HG02852 (cell line): ENCODE measurements around the gene SLC52A1.
A peak's percentile ranks its signal among the peaks of the same experiment; 100 is the strongest.
"Not testable (repeated sequence)": the region's sequence is repeated elsewhere in the genome, so short reads cannot be mapped to it uniquely, and the experiment has no call there.

ENCODE experiments used
- ATAC-seq: cut with Tn5 transposase; IDR thresholded peaks from one replicate; pipeline ENCODE4 v1.9.1; 2021; ENCODE audit warnings: mild to moderate bottlenecking, moderate library complexity; ENCODE audit not compliant: unreplicated experiment

The SLC52A1 gene

GRCh38 chr17:5035315-5035714 is at the start of gene SLC52A1:
SLC52A1 (minus strand) TSS chr17:5035426; CDS start chr17:5034606, 820 bp downstream.
- no peak for ATAC-seq

- no peak for ATAC-seq
Observed at GRCh38 chr17:5080591-5080990, 45.4 kb upstream of the SLC52A1 start.

DNA sequence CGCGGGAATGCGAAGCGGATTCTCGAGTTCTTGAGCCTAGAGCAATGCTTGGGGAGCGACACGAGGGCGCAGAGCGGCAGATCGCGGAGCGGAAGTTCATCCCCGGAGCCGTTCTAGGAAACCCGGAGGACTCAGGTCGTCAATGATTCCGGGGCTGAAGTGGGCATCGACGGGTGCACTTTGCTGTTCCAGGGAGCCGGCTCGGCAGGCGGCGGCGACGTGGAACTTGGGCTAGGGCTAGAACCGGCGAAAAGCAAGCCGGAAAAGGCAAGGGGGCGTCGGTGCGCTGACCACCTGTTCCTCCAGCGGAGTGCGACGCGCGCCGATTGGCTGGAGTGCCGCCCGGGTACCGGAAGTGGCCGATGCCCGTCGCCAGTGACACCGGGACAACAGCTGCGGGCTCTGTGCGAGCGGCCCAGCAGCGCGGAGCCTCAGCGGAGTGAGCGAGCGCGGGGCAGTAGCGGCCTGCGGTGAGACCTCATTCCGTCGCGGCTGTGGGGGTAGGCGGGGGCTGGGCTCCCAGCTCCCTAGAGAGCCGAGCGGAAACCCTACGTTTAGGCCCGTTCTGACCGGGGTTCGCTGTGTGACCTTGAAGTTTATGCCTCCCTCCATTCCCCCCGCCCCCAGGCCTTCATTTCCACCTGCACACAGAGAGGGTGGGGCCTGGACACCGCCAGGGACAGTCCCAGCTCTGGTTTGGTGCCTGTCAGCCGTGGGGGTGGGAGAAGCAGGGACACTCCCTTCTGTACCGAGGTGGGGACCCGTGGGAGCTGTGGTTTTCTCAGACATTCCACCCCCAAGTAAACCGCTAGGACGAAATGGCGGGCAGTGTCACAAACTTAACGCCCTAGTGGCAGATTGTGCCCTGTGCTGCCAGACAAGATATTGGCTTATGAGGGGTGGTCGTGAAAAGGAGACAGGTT is 43.1 kb upstream of the SLC52A1 start, which contains the start of gene ZFP3:
ZFP3 (plus strand) TSS at position 362 of the 923 bp plus-strand sequence. CDS start 13,038 bp downstream, outside the sequence.
- peak; percentile 87 for ATAC-seq

DNA sequence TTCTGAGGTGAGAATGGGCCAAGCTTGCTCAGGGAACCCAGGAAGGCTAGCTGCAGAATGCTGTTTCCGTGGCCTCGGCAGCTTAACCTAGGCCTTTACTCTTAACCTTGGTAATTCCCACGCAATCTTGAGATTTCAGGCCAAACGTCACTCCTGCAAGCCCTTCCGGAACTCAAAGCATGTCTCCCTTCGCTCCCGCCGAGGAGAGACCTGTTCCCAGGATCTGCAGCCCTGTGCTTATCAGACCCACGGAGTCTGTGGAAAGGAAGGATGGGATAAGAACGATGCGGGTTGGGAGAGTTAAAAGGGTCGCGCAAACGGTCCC is 42.5 kb upstream of the SLC52A1 start:
- no peak for ATAC-seq

DNA sequence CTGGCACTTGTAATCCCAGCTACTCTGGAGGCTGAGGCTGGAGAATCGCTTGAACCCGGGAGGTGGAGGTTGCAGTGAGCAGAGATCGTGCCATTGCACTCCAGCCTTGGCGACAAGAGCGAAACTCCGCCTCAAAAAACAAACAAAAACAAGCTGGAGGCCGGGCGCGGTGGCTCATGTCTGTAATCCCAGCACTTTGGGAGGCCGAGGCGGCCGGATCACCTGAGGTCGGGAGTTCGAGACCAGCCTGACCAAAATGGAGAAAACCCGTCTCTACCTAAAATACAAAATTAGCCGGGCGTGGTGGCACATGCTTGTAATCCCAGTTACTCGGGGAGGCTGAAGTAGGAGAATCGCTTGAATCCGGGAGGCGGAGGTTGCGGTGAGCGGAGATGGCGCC is 42.0 kb upstream of the SLC52A1 start:
- not testable (repeated sequence) for ATAC-seq

- ATAC-seq, result not testable (repeated sequence)
Observed at GRCh38 chr17:5075472-5075871, 40.2 kb upstream of the SLC52A1 start.

GRCh38 chr17:5069724-5070123 is 34.5 kb upstream of the SLC52A1 start:
- ATAC-seq, result no peak

DNA sequence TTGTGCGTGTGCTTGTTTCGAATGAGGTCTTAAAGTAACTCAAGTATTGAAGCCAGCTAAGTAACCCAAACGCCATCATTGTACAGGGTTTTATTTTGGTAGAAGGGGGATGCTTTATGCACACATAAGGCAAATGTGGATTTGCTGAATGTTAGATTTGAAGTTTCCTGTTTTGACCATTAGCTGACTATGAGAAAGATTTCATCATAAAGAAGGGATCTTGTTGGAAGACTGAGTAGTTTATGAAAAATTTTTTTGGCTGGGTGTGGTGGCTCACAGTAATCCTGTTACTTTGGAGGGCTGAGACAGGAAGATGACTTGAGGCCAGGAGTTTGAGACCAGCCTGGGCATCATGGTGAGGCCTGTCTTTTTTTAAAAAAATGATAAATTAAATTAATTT is 33.0 kb upstream of the SLC52A1 start:
- ATAC-seq, result no peak

DNA sequence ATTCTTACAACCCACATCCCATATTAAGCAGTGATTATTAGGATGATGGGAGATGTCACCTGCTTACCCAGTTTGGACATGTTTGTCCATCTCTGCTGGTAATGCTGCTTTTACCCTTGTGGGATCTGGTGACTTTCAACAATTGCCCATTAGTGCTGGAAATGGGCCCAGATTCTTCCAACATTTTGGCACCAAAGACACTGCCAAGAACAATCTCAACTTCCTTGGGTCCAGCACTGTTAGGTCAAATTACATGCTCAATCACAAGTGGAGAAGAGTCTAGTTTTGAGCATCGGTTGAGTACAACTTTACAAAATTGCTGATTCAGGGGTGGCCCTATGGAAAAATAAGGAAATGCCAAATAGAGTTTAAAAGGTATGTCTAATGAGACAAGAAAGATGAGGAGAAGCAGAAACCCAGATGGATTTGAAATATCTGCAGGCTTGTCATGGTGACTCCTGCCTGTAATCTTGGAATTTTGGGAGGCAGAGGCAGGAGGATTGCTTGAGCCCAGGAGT is 30.1 kb upstream of the SLC52A1 start:
- ATAC-seq, result no peak

GRCh38 chr17:5055543-5055942 is 20.3 kb upstream of the SLC52A1 start:
- no peak for ATAC-seq

GRCh38 chr17:5050278-5050677 is 15.1 kb upstream of the SLC52A1 start:
- ATAC-seq, result no peak

DNA sequence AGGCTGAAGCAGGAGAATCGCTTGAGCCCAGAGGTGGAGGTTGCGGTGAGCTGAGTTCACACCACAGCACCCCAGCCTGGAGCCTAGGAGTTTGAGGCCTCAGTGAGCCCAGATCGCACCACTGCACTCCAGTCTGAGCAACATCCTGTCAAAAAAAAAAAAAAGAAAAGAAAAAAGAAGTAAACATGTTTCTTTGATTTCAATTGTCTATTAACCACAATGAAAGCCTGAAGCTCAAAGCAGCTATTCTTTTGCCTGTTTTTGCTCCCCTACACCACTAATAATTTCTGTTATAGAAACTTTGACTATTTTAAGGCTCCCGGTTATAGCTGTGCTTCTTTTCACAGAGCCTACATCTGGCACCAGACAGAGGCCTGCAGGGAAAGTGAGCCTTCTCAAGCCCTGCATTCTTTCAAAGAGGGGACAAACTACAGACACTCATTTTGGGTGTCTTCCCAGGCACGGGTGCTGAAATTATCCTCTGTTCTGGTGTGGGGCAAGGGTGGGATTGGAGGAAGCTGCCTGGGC is 14.2 kb upstream of the SLC52A1 start:
- no peak for ATAC-seq

- ATAC-seq, result no peak
Observed at GRCh38 chr17:5047446-5047845, 12.2 kb upstream of the SLC52A1 start.

- ATAC-seq, result no peak
Observed at GRCh38 chr17:5045496-5045895, 10.3 kb upstream of the SLC52A1 start.

DNA sequence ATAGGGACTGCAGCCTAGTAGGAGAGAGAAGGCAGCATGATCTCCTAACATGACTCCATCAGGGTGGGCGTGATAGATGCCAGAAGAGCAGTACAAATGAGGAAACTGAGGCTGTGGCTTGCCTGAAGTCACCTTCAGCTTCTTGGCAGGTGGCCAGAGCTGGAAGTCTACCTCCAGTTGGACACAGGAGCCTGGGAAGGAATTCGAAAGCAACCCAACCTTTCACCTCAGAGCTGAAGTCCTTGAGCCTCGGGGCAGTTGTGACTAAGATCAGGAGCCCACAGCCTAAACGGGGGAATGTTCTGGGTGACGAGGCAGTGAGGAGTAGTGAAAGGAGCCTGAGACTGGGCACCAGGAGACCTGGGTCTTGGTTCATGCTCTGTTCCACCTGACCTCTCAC is 9.4 kb upstream of the SLC52A1 start:
- ATAC-seq, result no peak

DNA sequence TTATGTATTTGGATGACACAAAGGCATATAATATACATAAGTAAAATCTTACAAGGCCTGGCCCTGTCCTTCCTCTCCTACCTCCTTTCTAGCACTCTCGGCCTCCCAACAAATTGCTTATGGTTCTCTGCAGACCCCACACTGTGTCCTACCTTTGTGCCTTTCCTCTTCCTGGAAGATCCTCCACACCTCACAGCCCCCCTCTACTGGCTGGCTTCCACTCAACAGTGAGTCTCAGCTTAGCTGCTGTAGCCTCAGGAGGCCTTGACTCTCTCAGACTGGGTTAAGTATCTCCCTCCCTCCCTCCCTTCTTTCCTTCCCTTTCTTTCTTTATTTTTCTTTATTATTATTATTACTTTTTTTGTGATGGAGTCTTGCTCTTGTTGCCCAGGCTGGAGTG is 8.3 kb upstream of the SLC52A1 start:
- ATAC-seq, result no peak

DNA sequence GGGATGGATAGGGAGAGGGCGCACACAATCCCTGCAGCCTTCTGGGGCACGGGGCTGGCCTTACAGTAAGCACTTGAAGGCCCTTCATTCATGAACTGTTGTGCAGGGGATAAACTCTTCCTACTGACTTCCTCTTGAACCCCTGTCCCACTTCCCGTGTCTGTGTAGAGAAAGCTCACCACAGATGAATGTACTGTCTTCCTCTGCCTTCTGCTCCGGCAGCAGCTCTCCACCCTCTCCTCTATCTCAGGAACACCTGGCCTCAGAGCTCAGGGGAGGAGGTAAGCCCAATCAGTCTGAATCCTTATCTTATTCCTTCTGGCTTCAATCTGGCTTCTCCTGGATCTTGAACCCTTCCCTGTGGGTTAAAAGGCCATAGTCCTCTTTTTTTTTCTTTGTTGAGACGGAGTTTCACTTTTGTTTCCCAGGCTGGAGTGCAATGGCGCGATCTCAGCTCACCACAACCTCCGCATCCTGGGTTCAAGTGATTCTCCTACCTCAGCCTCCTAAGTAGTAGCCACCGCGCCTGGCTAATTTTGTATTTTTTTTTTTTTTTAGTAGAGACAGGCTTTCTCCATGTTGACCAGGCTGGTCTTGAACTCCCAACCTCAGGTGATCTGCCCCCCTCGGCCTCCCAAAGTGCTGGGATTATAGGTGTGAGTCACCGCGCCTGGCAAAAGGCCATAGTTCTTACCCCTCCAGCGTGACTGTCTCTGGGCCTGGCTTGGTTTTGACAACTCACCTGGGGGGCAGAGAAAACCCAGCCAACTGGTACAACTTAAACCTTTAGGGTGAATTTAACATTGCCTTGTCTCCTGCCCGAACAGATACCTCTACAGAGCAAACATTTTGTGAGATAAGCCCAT is 7.2 kb upstream of the SLC52A1 start:
- no peak for ATAC-seq

DNA sequence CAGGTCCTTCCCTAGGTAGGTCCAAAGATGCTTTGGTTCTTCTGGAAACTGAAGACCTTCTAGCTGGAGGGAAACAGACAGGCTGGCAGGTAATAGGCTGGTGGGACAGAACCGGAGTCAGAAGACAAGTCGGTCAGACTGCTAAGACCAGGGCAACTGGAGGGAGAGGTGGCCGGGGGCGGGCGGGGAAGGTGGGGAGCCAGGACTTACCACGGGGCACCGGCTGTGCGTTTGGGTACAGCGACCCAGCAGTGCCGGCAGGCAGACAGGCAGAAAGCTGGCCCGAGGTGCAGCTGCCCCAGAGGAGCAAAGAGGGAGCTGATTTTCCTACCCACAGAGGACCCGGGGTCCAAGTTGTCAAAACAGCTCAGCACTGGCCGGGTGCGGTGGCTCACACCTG is 575 bp downstream of the SLC52A1 start:
- no peak for ATAC-seq

- ATAC-seq, result no peak
Observed at GRCh38 chr17:5034063-5034462, 1.2 kb downstream of the SLC52A1 start.

- ATAC-seq, result no peak
Observed at GRCh38 chr17:5033352-5034015, 1.7 kb downstream of the SLC52A1 start.

DNA sequence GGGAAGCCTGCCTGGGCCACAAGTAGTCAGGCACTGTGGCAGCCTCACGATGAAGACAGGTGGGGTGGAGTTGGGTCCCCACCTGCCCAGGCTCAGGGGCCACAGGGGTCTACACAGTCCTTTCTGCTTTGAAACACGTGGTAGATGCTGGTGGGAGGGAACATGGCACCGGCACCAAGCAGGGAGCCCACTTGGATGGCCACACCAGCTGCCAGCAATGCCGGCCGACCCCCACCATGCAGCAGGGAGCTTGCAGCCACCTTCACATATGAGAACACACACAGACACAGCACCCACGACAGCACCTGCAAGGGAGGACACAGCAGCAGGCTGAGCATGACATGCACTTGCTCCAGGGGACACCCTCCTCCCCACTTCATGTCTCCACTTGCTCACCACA is 2.4 kb downstream of the SLC52A1 start:
- no peak for ATAC-seq
